SJCRH30 (cell line): ENCODE measurements around the gene FLII. TPM values are rescaled to one million over a fixed set of nuclear protein-coding genes. Genes with fewer than 3 reads are reported as not detected.

Experiments
- DNase-seq, 2 experiments: peaks; one replicate each; pipeline ENCODE4 v3.0.0-alpha.2; 2015 to 2020
- H3K27ac ChIP-seq: fragments of 250-450 bp; sonication (Bioruptor Pico); 2 replicates; pipeline ENCODE4 v1.5.1; 2020; ENCODE audit warnings: mild to moderate bottlenecking, moderate library complexity
- H3K27me3 ChIP-seq: fragments of 250-450 bp; sonication (Bioruptor Pico); 2 replicates; pipeline ENCODE4 v1.5.1; 2020; ENCODE audit warnings: mild to moderate bottlenecking, moderate library complexity
- H3K36me3 ChIP-seq: fragments of 250-450 bp; sonication (Bioruptor Pico); 2 replicates; pipeline ENCODE4 v1.5.1; 2020; ENCODE audit warnings: mild to moderate bottlenecking, moderate library complexity
- H3K4me1 ChIP-seq: fragments of 250-450 bp; sonication (Bioruptor Pico); 2 replicates; pipeline ENCODE4 v1.5.1; 2020; ENCODE audit warnings: mild to moderate bottlenecking, moderate library complexity
- H3K4me3 ChIP-seq: fragments of 250-450 bp; sonication (Bioruptor Pico); 2 replicates; pipeline ENCODE4 v1.5.1; 2020; ENCODE audit warnings: mild to moderate bottlenecking, moderate library complexity
- H3K9me3 ChIP-seq: fragments of 250-450 bp; sonication (Bioruptor Pico); replicated peaks from 2 replicates; pipeline ENCODE4 v1.5.1; 2020; ENCODE audit warnings: mild to moderate bottlenecking, moderate library complexity
- total RNA-seq: library from RNA; depleted of rRNA; stranded (reverse); fragments of >200 nt; shearing (Covaris generic); gene quantifications from 2 replicates; pipeline ENCODE4 v1.2.3, GENCODE V29; 2014

The FLII gene
- total RNA-seq, 1 experiment from 2014 or later: 288 TPM

- DNase-seq: no peak
- H3K36me3 ChIP-seq: peaks cover 64% of the 10 kb centered on the region
- no peaks in the 10 kb centered on the region for H3K9me3 ChIP-seq
- H3K4me3 ChIP-seq: no peak overlapping the region
- H3K27ac ChIP-seq: no peak overlapping the region
- no peaks in the 10 kb centered on the region for H3K4me1 ChIP-seq
- H3K27me3 ChIP-seq: no peaks in the 10 kb centered on the region
These were observed 20.2 kb downstream of the FLII start for GRCh38 chr17:18238299-18238698.

GRCh38 chr17:18237461-18237860 lies 21.1 kb downstream of the FLII start:
- DNase-seq: no peak
- Histone ChIP-seq H3K9me3 (no peaks in the 10 kb centered on the region), H3K27me3 (no peaks in the 10 kb centered on the region), H3K36me3 (peaks cover 56% of the 10 kb centered on the region), H3K4me1 (no peaks in the 10 kb centered on the region), H3K27ac (no peak overlapping the region), H3K4me3 (no peak overlapping the region)

- no peak overlapping the region for H3K27ac ChIP-seq
- H3K4me3 ChIP-seq: no peak overlapping the region
- no peaks in the 10 kb centered on the region for H3K27me3 ChIP-seq
- H3K4me1 ChIP-seq: no peaks in the 10 kb centered on the region
- H3K9me3 ChIP-seq: no peaks in the 10 kb centered on the region
- no peak for DNase-seq
- peaks cover 52% of the 10 kb centered on the region for H3K36me3 ChIP-seq
These were observed 22.0 kb downstream of the FLII start for GRCh38 chr17:18236494-18236893.

GRCh38 chr17:18235743-18236256 lies 22.7 kb downstream of the FLII start:
- Histone ChIP-seq H3K9me3 (no peaks in the 10 kb centered on the region), H3K27ac (no peak overlapping the region), H3K4me3 (no peak overlapping the region), H3K27me3 (no peaks in the 10 kb centered on the region), H3K36me3 (peaks cover 45% of the 10 kb centered on the region), H3K4me1 (no peaks in the 10 kb centered on the region)
- DNase-seq: no peak

- Histone ChIP-seq H3K27ac (no peak overlapping the region), H3K4me3 (no peak overlapping the region), H3K27me3 (no peaks in the 10 kb centered on the region), H3K9me3 (no peaks in the 10 kb centered on the region), H3K4me1 (no peaks in the 10 kb centered on the region), H3K36me3 (peaks cover 41% of the 10 kb centered on the region)
- no peak for DNase-seq
These were observed 23.6 kb downstream of the FLII start for GRCh38 chr17:18234853-18235380.

- H3K27me3 ChIP-seq: no peaks in the 10 kb centered on the region
- no peak for DNase-seq
- H3K27ac ChIP-seq: no peak overlapping the region
- peaks cover 37% of the 10 kb centered on the region for H3K36me3 ChIP-seq
- H3K4me3 ChIP-seq: no peak overlapping the region
- H3K9me3 ChIP-seq: no peaks in the 10 kb centered on the region
- H3K4me1 ChIP-seq: no peaks in the 10 kb centered on the region
These were observed 24.6 kb downstream of the FLII start for GRCh38 chr17:18233803-18234518.

- H3K36me3 ChIP-seq: peaks cover 24% of the 10 kb centered on the region
- H3K27me3 ChIP-seq: no peaks in the 10 kb centered on the region
- H3K9me3 ChIP-seq: no peaks in the 10 kb centered on the region
- no peak for DNase-seq
- H3K4me3 ChIP-seq: no peak overlapping the region
- peaks cover 6% of the 10 kb centered on the region; the same call in 1 of the 2 replicates for H3K4me1 ChIP-seq
- H3K27ac ChIP-seq: no peak overlapping the region
These were observed 27.4 kb downstream of the FLII start for GRCh38 chr17:18231164-18231563.

GRCh38 chr17:18230288-18231141 lies 28.0 kb downstream of the FLII start:
- Histone ChIP-seq H3K9me3 (no peaks in the 10 kb centered on the region), H3K36me3 (peaks cover 18% of the 10 kb centered on the region), H3K27me3 (no peaks in the 10 kb centered on the region), H3K4me1 (peaks cover 7% of the 10 kb centered on the region; the same call in 1 of the 2 replicates), H3K4me3 (no peak overlapping the region), H3K27ac (no peak overlapping the region)
- no peak for DNase-seq

GRCh38 chr17:18229771-18230170 lies 28.8 kb downstream of the FLII start:
- H3K27me3 ChIP-seq: no peaks in the 10 kb centered on the region
- H3K4me3 ChIP-seq: no peak overlapping the region
- no peak overlapping the region for H3K27ac ChIP-seq
- peaks cover 12% of the 10 kb centered on the region for H3K36me3 ChIP-seq
- DNase-seq: no peak
- peaks cover 7% of the 10 kb centered on the region; the same call in 1 of the 2 replicates for H3K4me1 ChIP-seq
- H3K9me3 ChIP-seq: no peaks in the 10 kb centered on the region

- no peaks in the 10 kb centered on the region for H3K27me3 ChIP-seq
These were observed 29.3 kb downstream of the FLII start for GRCh38 chr17:18229254-18229653.

GRCh38 chr17:18228176-18228682 lies 30.3 kb downstream of the FLII start:
- Histone ChIP-seq H3K36me3 (0 out of 2 replicates have a peak, but pooled peaks cover 3% of the 10 kb centered on the region), H3K4me1 (peaks cover 13% of the 10 kb centered on the region; the same call in 1 of the 2 replicates), H3K4me3 (no peak overlapping the region), H3K9me3 (no peaks in the 10 kb centered on the region), H3K27me3 (no peaks in the 10 kb centered on the region), H3K27ac (no peak overlapping the region)
- no peak for DNase-seq

More at GRCh38 chr17:18229254-18229653, 29.3 kb downstream of the FLII start:
- H3K4me3 ChIP-seq: no peak overlapping the region
- peaks cover 6% of the 10 kb centered on the region for H3K36me3 ChIP-seq
- H3K4me1 ChIP-seq: peaks cover 9% of the 10 kb centered on the region; the same call in 1 of the 2 replicates
- H3K27ac ChIP-seq: no peak overlapping the region
- no peaks in the 10 kb centered on the region for H3K9me3 ChIP-seq
- no peak for DNase-seq

GRCh38 chr17:18227635-18228034 lies 30.9 kb downstream of the FLII start:
- Histone ChIP-seq H3K27me3 (no peaks in the 10 kb centered on the region), H3K36me3 (0 out of 2 replicates have a peak, but pooled peaks cover 3% of the 10 kb centered on the region), H3K9me3 (no peaks in the 10 kb centered on the region), H3K4me3 (no peak overlapping the region), H3K4me1 (peaks cover 13% of the 10 kb centered on the region; the same call in 1 of the 2 replicates), H3K27ac (no peak overlapping the region)
- no peak for DNase-seq

- H3K27ac ChIP-seq: no peak overlapping the region
- H3K4me1 ChIP-seq: peaks cover 13% of the 10 kb centered on the region; the same call in 1 of the 2 replicates
These were observed 32.1 kb downstream of the FLII start for GRCh38 chr17:18226284-18226945.

GRCh38 chr17:18225642-18226283 lies 32.8 kb downstream of the FLII start:
- H3K4me3 ChIP-seq: peak overlapping the region; percentile 96
- DNase-seq: peak; percentile 65 to 74
- H3K27me3 ChIP-seq: no peaks in the 10 kb centered on the region
- no peak overlapping the region for H3K27ac ChIP-seq
- peaks cover 18% of the 10 kb centered on the region for H3K4me1 ChIP-seq
- no peaks in the 10 kb centered on the region for H3K36me3 ChIP-seq
- H3K9me3 ChIP-seq: no peaks in the 10 kb centered on the region

More at GRCh38 chr17:18226284-18226945, 32.1 kb downstream of the FLII start:
- H3K36me3 ChIP-seq: no peaks in the 10 kb centered on the region
- peak overlapping the region; percentile 96 for H3K4me3 ChIP-seq
- no peak for DNase-seq
- H3K9me3 ChIP-seq: no peaks in the 10 kb centered on the region
- no peaks in the 10 kb centered on the region for H3K27me3 ChIP-seq
